HepG2 (cell line): ENCODE data around the gene CACNA1D. TPM values are rescaled to one million over a fixed set of nuclear protein-coding genes. Genes with fewer than 3 reads are reported as not detected.

ENCODE experiments used
- AHDC1 ChIP-seq: sonication (generic); formaldehyde crosslinking; IDR thresholded peaks from 2 replicates; pipeline ENCODE4 v1.5.1; 2020; ENCODE audit warnings: mild to moderate bottlenecking, missing genetic modification reagents, borderline replicate concordance
- ELF1 ChIP-seq: sonication (generic); formaldehyde crosslinking; IDR thresholded peaks from 2 replicates; pipeline ENCODE4 v1.4.0; 2020; ENCODE audit warnings: missing genetic modification reagents
- FOXO1 ChIP-seq: sonication (generic); formaldehyde crosslinking; IDR thresholded peaks from 2 replicates; pipeline ENCODE4 v1.4.0; 2020; ENCODE audit warnings: missing genetic modification reagents
- HNF4A ChIP-seq: sonication (generic); formaldehyde crosslinking; IDR thresholded peaks from 2 replicates; pipeline ENCODE4 v1.4.0; 2020; ENCODE audit warnings: missing genetic modification reagents
- MIXL1 ChIP-seq: IDR thresholded peaks from 2 replicates; pipeline ENCODE4 v1.6.1; 2016
- NCOR1 ChIP-seq: fragments of 200-600 bp; sonication (generic); IDR thresholded peaks from 2 replicates; pipeline ENCODE4 v1.7.0; 2017; ENCODE audit warnings: antibody characterized with exemption, low read length, borderline replicate concordance
- PHF5A ChIP-seq: IDR thresholded peaks from one replicate; pipeline ENCODE4 v1.6.1; 2018; ENCODE audit warnings: low read depth, missing genetic modification reagents; ENCODE audit not compliant: unreplicated experiment
- RBM22 ChIP-seq: fragments of 200-400 bp; formaldehyde crosslinking; optimal IDR thresholded peaks from 2 replicates; pipeline ENCODE3; 2017; ENCODE audit warnings: mild to moderate bottlenecking, low read length, moderate library complexity
- SAP130 ChIP-seq: IDR thresholded peaks from 2 replicates; pipeline ENCODE4 v1.6.1; 2016; ENCODE audit warnings: low read depth
- SMYD3 ChIP-seq: sonication (generic); formaldehyde crosslinking; IDR thresholded peaks from 2 replicates; pipeline ENCODE4 v1.8.1; 2023; ENCODE audit warnings: mild to moderate bottlenecking, missing genetic modification reagents
- STAG1 ChIP-seq: sonication (generic); formaldehyde crosslinking; IDR thresholded peaks from 2 replicates; pipeline ENCODE4 v1.4.0; 2020; ENCODE audit warnings: missing genetic modification reagents
- TP53 ChIP-seq: sonication (generic); formaldehyde crosslinking; conservative IDR thresholded peaks from 2 replicates; pipeline ENCODE4 v1.4.0; 2020; ENCODE audit warnings: missing genetic modification reagents
- ZNF335 ChIP-seq: sonication (generic); formaldehyde crosslinking; IDR thresholded peaks from 2 replicates; pipeline ENCODE4 v1.4.0; 2020; ENCODE audit warnings: missing genetic modification reagents
- ZNF878 ChIP-seq: sonication (generic); formaldehyde crosslinking; IDR thresholded peaks from 2 replicates; pipeline ENCODE4 v1.8.1; 2023; ENCODE audit warnings: mild to moderate bottlenecking, missing genetic modification reagents, moderate library complexity
- ZSCAN9 ChIP-seq: IDR thresholded peaks from 2 replicates; pipeline ENCODE4 v1.6.1; 2016; ENCODE audit warnings: borderline replicate concordance
- polyA plus RNA-seq, 8 experiments: library from polyadenylated mRNA; depleted of rRNA in 3 of 8; stranded (reverse) in 7 of 8; unstranded in 1 of 8; fragments of >200 nt; fragmentation: Illumina TruSeq in 4 of 8; extraction: Trizol in 4 of 8; gene quantifications; 2 replicates each; pipeline versions ENCODE4 v1.2.1 to v1.2.3, GENCODE V29; 2011 to 2016; ENCODE audit warnings: low read depth in 4 of 8, missing spikeins in 1 of 8, mixed read lengths in 1 of 8; ENCODE audit not compliant: insufficient read depth in 1 of 8
- total RNA-seq, 5 experiments: library from RNA; depleted of rRNA; stranded (reverse); fragments of >200 nt; fragmentation: Illumina TruSeq; extraction: Trizol; gene quantifications; 2 replicates each; pipeline ENCODE4 v1.2.3, GENCODE V29; 2016; ENCODE audit warnings: low read depth in 1 of 5
- TF ChIP-seq, protein P1 (sequence below), 2 experiments: fragments of 450-650 bp in 1 of 2; sonication (generic) in 1 of 2; formaldehyde crosslinking in 1 of 2; IDR thresholded peaks; 2 replicates each; pipeline versions ENCODE4 v1.6.1 to v1.8.0; 2016 to 2022; ENCODE audit warnings: antibody characterized with exemption in 1 of 2, mild to moderate bottlenecking in 1 of 2, missing genetic modification reagents in 1 of 2

CACNA1D gene
- total and polyA plus RNA-seq, 2 of the 13 experiments (the other 11 are each of a cell fraction or from before 2014, with no cell fraction given), result 0.26 to 0.38 TPM

DNA sequence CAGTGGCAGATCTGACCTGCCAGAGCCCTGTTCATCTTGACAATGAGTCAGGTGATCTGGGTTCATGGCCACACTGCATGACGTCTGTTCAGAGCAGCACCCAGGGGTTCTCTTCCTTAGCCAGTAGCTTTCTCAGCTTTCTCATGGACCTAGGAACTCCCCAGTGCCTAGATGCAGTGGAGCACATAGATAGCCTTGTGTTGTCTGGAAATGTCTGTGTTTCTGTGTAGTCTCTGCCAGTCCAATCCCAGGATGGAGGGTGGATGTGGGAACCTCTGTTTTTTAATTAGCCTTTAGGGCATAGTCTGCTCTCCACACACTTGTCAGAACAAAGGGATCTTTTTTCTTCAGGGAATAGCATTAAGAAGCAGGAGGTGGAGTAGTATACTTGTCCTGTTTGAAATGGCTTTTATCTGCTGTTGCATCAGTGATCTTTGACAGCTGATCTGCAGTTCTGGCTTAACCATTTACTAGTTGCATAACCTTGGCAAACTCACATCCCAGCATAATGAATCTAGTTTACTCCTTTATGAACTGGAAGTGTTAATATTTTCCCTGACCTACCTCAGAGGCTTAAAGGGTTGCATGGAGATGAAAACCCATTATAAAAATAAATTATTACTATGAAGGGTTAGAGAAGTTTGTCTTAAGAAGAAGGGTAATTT is 16.1 kb upstream of the CACNA1D start (continued):
- TF ChIP-seq ELF1, result peak; percentile 20; the same call in 1 of the 2 replicates
- peak; percentile 90 for TF ChIP-seq HNF4A
- TF ChIP-seq ZNF878 (CRISPR knock-in tag), result peak; percentile 51; the same call in 1 of the 2 replicates
- TF ChIP-seq SMYD3, result peak; percentile 69; the same call in 1 of the 2 replicates
- no peak for TF ChIP-seq PHF5A (CRISPR knock-in tag)
- TF ChIP-seq ZSCAN9 (CRISPR knock-in tag), result peak; percentile 62; the same call in 1 of the 2 replicates
- TF ChIP-seq NCOR1, result peak; percentile 97
- peak; percentile 93 for TF ChIP-seq MIXL1
- peak; percentile 87 for TF ChIP-seq SAP130 (CRISPR knock-in tag)
- 0 out of 2 replicates have a peak, but pooled peaks have one; percentile 5 for TF ChIP-seq STAG1 (CRISPR knock-in tag)
- peak; percentile 31 for TF ChIP-seq RBM22
- peak; percentile 80 for TF ChIP-seq FOXO1
- peak; percentile 71; the same call in 1 of the 2 replicates for TF ChIP-seq AHDC1 (CRISPR knock-in tag)
- TF ChIP-seq TP53 (CRISPR knock-in tag), result no peak
- TF ChIP-seq, protein P1, sequence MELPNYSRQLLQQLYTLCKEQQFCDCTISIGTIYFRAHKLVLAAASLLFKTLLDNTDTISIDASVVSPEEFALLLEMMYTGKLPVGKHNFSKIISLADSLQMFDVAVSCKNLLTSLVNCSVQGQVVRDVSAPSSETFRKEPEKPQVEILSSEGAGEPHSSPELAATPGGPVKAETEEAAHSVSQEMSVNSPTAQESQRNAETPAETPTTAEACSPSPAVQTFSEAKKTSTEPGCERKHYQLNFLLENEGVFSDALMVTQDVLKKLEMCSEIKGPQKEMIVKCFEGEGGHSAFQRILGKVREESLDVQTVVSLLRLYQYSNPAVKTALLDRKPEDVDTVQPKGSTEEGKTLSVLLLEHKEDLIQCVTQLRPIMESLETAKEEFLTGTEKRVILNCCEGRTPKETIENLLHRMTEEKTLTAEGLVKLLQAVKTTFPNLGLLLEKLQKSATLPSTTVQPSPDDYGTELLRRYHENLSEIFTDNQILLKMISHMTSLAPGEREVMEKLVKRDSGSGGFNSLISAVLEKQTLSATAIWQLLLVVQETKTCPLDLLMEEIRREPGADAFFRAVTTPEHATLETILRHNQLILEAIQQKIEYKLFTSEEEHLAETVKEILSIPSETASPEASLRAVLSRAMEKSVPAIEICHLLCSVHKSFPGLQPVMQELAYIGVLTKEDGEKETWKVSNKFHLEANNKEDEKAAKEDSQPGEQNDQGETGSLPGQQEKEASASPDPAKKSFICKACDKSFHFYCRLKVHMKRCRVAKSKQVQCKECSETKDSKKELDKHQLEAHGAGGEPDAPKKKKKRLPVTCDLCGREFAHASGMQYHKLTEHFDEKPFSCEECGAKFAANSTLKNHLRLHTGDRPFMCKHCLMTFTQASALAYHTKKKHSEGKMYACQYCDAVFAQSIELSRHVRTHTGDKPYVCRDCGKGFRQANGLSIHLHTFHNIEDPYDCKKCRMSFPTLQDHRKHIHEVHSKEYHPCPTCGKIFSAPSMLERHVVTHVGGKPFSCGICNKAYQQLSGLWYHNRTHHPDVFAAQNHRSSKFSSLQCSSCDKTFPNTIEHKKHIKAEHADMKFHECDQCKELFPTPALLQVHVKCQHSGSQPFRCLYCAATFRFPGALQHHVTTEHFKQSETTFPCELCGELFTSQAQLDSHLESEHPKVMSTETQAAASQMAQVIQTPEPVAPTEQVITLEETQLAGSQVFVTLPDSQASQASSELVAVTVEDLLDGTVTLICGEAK (IDR thresholded peaks at IDR 0.05), result no peak
- TF ChIP-seq, protein P1 (CRISPR knock-in tag; IDR thresholded peaks at IDR 0.05), result no peak
- TF ChIP-seq ZNF335, result 0 out of 2 replicates have a peak, but pooled peaks have one; percentile 58
